Measurements from ENCODE around the gene TTC31.

TTC31 gene

DNA sequence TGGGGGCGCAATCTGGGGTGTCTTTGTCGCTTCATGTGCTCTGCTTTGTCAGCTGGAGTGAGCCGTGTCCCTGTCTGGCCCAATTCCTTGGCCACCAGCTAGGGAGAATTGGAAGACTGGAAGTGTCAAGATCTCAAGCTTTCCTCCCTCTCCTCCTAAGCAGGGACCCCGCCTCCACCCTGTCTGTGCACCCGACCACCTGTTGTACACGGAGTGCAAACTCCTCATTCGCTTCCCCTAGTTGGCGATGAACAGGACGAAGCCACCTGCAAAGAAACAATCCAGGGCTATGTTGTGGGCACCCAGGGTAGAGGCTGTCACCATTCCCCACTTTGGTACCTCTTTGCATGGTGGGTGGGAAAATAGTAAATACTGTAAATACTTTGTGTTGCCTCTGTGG, 44.9 kb downstream of the TTC31 start:
- DNase-seq, result no peak

DNA sequence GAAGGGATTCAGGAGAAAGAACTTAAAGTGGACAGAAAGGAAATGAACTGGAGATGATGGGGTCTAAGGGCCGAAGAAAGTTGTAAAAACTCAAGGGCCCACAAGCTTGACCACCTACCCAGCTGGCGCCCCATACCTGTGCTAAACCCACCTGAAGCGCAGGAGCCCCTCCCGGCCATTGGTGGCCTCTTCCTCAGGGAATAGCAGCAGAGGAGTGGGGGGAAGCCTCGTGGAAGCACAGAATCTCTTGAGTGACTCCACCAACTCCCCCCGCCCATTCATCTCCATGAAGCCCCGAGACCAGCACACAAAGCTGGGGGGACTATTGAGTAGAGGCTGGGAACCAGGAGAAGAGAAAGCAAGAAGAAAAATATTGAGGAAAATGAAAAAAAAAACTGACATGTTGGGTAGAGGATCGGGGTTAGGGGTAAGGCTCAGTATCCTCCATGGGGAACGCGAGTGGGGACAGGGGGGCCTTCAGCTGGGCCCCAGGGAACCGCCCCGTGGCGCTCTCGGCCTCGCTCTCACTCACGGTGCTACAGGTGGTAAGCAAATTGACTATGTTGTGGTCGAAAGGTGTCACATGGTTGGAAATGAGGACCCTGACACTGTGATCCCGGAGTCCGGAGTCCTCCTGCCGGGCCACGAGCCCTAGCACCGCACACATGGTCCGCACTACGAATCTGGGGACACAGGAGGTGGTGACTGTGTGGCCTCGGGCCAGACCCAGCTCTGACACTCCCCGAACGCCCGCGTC, 45.9 kb downstream of the TTC31 start:
- DNase-seq, result peak; percentile 34

- peak; percentile 85 for DNase-seq
Observed at GRCh38 chr2:74529357-74530238, 46.7 kb downstream of the TTC31 start, which contains the start of the genes AUP1 and HTRA2. Gene AUP1 (minus strand): TSS chr2:74529706. CDS start chr2:74529629, 77 bp downstream. Gene HTRA2 (plus strand): TSS chr2:74529933. CDS start chr2:74530007, 74 bp downstream.

DNA sequence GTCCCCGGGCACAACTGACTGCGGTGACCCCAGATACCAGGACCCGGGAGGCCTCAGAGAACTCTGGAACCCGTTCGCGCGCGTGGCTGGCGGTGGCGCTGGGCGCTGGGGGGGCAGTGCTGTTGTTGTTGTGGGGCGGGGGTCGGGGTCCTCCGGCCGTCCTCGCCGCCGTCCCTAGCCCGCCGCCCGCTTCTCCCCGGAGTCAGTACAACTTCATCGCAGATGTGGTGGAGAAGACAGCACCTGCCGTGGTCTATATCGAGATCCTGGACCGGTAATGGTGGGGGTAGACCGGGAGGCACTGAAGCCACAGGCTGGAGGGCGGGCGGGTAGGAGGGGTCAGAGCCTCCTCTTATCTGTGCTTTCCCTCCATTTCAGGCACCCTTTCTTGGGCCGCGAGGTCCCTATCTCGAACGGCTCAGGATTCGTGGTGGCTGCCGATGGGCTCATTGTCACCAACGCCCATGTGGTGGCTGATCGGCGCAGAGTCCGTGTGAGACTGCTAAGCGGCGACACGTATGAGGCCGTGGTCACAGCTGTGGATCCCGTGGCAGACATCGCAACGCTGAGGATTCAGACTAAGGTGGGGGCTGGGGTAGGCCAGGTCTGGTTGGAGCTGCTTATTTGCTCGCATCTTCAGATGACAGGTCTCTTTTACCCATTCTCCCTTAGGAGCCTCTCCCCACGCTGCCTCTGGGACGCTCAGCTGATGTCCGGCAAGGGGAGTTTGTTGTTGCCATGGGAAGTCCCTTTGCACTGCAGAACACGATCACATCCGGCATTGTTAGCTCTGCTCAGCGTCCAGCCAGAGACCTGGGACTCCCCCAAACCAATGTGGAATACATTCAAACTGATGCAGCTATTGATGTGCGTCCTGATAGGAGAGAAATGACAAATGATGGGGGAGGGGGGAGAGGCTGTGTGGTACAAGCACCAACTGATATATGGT, 47.6 kb downstream of the TTC31 start:
- peak; percentile 43 for DNase-seq

DNA sequence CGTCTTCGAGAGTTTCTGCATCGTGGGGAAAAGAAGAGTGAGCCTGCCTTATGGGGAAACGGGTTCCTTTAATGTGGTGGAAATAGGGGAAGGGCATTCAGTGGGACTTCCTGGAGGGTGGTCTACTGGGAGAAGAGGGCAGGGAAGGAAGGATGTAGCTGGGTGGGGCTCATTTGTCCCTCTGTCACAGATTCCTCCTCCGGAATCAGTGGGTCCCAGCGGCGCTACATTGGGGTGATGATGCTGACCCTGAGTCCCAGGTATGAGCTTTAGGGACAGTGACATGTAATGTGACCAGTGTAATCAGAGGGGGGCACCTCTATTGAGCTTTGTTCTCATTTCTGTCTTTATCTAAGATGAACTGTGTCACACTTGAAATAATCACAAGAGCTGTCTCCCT, 48.8 kb downstream of the TTC31 start:
- DNase-seq, result no peak

- DNase-seq, result no peak
Observed at GRCh38 chr2:74532222-74532621, 49.3 kb downstream of the TTC31 start.

- no peak for DNase-seq
Observed at GRCh38 chr2:74533464-74533863, 50.6 kb downstream of the TTC31 start.

DNA sequence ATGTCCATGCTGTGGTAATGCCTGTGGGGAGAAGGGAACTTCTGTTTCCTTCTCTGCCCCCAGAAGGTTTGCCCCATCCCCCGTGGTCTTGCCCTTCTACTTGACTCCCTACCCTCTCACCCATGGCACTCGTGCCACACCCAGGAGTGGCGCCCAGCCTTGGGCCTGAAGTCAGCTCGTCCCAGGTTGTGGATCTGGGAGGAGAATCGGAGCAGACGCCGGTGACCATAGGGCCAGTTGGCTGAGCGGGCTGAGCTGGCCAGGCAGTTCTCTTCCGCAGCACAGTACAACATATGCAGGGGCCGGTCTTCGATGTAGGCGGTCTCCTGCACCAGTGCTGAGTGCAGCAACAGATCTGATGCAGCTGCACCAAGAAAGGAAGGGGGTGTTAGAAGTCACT, 51.5 kb downstream of the TTC31 start:
- no peak for DNase-seq

DNA sequence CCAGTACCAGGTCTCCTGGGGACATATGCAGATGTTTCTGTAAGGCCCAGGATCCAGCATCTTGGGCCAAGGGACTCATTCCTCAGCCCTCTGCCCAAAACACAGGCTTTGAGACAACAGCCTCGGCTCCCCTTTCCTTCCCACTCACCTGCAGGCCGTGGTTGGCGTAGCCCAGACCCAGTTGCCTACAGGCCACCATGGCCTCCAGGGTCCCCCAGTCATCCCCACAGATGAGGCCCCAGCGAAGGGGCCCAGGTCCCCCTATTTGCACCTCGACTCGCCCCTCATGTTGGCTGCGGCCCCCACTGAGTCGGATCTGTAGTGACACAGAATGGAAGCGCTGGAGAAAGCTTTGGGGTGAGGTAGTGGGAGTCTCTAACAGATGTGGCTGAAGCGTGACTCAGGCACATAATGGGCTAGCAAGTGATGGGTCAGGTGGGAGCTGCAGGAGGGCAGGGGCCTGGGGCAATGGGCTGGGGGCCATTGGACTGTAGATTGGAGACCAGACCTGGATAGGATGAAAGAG, 52.6 kb downstream of the TTC31 start:
- no peak for DNase-seq

- no peak for DNase-seq
Observed at GRCh38 chr2:74536166-74536950, 53.5 kb downstream of the TTC31 start.

DNA sequence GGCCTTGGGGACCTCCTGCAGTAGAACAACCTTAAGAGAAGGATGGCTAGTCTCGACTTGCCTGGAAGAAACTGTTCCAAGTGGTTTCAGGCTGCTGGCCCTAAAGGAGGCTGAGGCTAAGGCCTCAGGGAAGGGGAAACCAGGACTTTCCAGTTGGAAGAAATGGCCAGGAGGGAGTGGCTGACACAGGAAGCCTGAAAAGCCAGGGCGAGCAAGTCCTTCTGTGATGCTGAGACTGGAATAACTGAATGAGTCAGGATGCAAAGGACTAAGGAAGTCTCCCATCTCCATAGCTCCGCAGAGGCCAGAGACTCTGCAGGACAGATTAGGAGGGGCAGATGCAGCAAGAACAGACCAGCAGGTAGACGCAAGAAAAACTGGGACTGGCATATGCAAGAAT, 54.3 kb downstream of the TTC31 start:
- no peak for DNase-seq

GRCh38 chr2:74538881-74539339, 56.0 kb downstream of the TTC31 start:
- no peak for DNase-seq

- no peak for DNase-seq
Observed at GRCh38 chr2:74540291-74540690, 57.4 kb downstream of the TTC31 start.

DNA sequence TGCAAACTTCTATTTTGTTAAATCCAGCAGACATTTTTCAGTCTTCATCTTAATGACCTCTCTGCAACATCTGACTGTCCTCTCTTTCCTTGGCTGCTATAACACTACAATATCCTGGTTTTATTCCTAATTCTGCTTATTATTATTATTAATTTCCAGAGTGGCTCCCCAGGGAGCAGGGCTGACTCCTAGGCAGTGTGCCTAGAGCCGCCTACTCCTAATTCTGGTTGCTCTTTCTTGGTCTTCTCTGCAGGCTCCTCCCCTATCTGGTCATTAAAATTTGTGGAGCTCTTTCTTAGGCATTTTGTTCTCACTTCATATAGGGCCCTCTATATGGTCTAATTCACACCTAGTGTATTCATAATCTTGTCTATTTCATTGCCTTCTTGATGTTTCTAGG, 60.1 kb downstream of the TTC31 start:
- DNase-seq, result no peak

Measured in activated CD8-positive, alpha-beta memory T cell treated with anti-CD3 and anti-CD28 coated beads, Interleukin-2, amount 50 U/mL, for 4 hours (primary cell).